ENCODE measurements around the gene TMEM271. TPM values are rescaled to one million over a fixed set of nuclear protein-coding genes. Genes with fewer than 3 reads are reported as not detected.

TMEM271 gene
- total and polyA plus RNA-seq, 4 donors = not detected

GRCh38 chr4:536351-536972 is 39.6 kb downstream of the TMEM271 start:
- Histone ChIP-seq H3K27me3 (ENCODE audit: control insufficient read depth in 4 of 4, insufficient read depth in 4 of 4, low read length in 3 of 4) (no peaks in the 10 kb centered on the region), H3K9ac (ENCODE audit: low read depth in 1 of 2, low read length in 2 of 2) (no peak overlapping the region), H3K4me3 (ENCODE audit: low read depth in 1 of 3, low read length in 3 of 3) (no peak overlapping the region), H3K4me1 (ENCODE audit: control insufficient read depth in 4 of 4, insufficient read depth in 4 of 4, low read length in 3 of 4) (no peaks in the 10 kb centered on the region), H3K27ac (ENCODE audit: low read depth in 1 of 2, low read length in 2 of 2) (no peak overlapping the region), H3K36me3 (ENCODE audit: control insufficient read depth in 4 of 4, insufficient read depth in 3 of 4, low read depth in 1 of 4, low read length in 3 of 4) (peaks cover 8 to 37% (median 13%) of the 10 kb centered on the region in 4 donors), H3K9me3 (ENCODE audit: control insufficient read depth in 4 of 4, low read length in 3 of 4) (peaks cover 0 to 2% (median 0%) of the 10 kb centered on the region in 4 donors)
- no peak for DNase-seq (ENCODE audit: low spot score)
- TF ChIP-seq CTCF (IDR thresholded peaks at IDR 0.05; ENCODE audit: low read depth, low read length, missing input control) (no peak), YY1 (IDR thresholded peaks at IDR 0.05) (no peak), EGR1 (IDR thresholded peaks at IDR 0.05; ENCODE audit: low read depth in 2 of 2) (no peak), SP1 (IDR thresholded peaks at IDR 0.05) (no peak), HNF4G (IDR thresholded peaks at IDR 0.05) (no peak), TAF1 (conservative IDR thresholded peaks at IDR 0.05) (no peak), RXRA (IDR thresholded peaks at IDR 0.05) (no peak), FOXA2 (IDR thresholded peaks at IDR 0.05) (no peak)
- 97% methylated on average over 36 of the region's 36 CpGs for WGBS

- WGBS = 97% methylated on average over 23 of the region's 23 CpGs
- H3K9ac ChIP-seq (ENCODE audit: low read depth in 1 of 2, low read length in 2 of 2) = no peak overlapping the region
- no peak overlapping the region for H3K4me3 ChIP-seq (ENCODE audit: low read depth in 1 of 3, low read length in 3 of 3)
- peaks cover 0 to 2% (median 0%) of the 10 kb centered on the region in 4 donors for H3K9me3 ChIP-seq (ENCODE audit: control insufficient read depth in 4 of 4, low read length in 3 of 4)
- no peaks in the 10 kb centered on the region for H3K27me3 ChIP-seq (ENCODE audit: control insufficient read depth in 4 of 4, insufficient read depth in 4 of 4, low read length in 3 of 4)
- H3K27ac ChIP-seq (ENCODE audit: low read depth in 1 of 2, low read length in 2 of 2) = no peak overlapping the region
- H3K36me3 ChIP-seq (ENCODE audit: control insufficient read depth in 4 of 4, insufficient read depth in 3 of 4, low read depth in 1 of 4, low read length in 3 of 4) = peaks cover 11 to 42% (median 16%) of the 10 kb centered on the region in 4 donors
- no peaks in the 10 kb centered on the region for H3K4me1 ChIP-seq (ENCODE audit: control insufficient read depth in 4 of 4, insufficient read depth in 4 of 4, low read length in 3 of 4)
- no peak for DNase-seq (ENCODE audit: low spot score)
- TF ChIP-seq HNF4G (IDR thresholded peaks at IDR 0.05) (no peak), FOXA2 (IDR thresholded peaks at IDR 0.05) (no peak), ATF3 (IDR thresholded peaks at IDR 0.05) (no peak), RXRA (IDR thresholded peaks at IDR 0.05) (no peak), ZBTB33 (IDR thresholded peaks at IDR 0.05) (no peak), JUND (IDR thresholded peaks at IDR 0.05) (no peak)
These were observed 40.2 kb downstream of the TMEM271 start for GRCh38 chr4:535924-536281.

- DNase-seq (ENCODE audit: low spot score) = no peak
- Histone ChIP-seq H3K36me3 (ENCODE audit: control insufficient read depth in 4 of 4, insufficient read depth in 3 of 4, low read depth in 1 of 4, low read length in 3 of 4) (peaks cover 13 to 48% (median 17%) of the 10 kb centered on the region in 4 donors), H3K27ac (ENCODE audit: low read depth in 1 of 2, low read length in 2 of 2) (no peak overlapping the region)
- TF ChIP-seq HNF4A (conservative IDR thresholded peaks at IDR 0.05) (no peak), FOXA2 (IDR thresholded peaks at IDR 0.05) (no peak), FOXA1 (IDR thresholded peaks at IDR 0.05) (no peak), CTCF (IDR thresholded peaks at IDR 0.05; ENCODE audit: low read depth, low read length, missing input control) (no peak), REST (IDR thresholded peaks at IDR 0.05) (no peak), YY1 (IDR thresholded peaks at IDR 0.05) (no peak), MAX (IDR thresholded peaks at IDR 0.05) (no peak), JUND (IDR thresholded peaks at IDR 0.05) (no peak), HNF4G (IDR thresholded peaks at IDR 0.05) (no peak)
These were observed 40.7 kb downstream of the TMEM271 start for GRCh38 chr4:535181-535923.

More at GRCh38 chr4:535181-535923, 40.7 kb downstream of the TMEM271 start:
- Histone ChIP-seq H3K4me3 (ENCODE audit: low read depth in 1 of 3, low read length in 3 of 3) (no peak overlapping the region), H3K4me1 (ENCODE audit: control insufficient read depth in 4 of 4, insufficient read depth in 4 of 4, low read length in 3 of 4) (no peaks in the 10 kb centered on the region), H3K9ac (ENCODE audit: low read depth in 1 of 2, low read length in 2 of 2) (no peak overlapping the region), H3K9me3 (ENCODE audit: control insufficient read depth in 4 of 4, low read length in 3 of 4) (peaks cover 0 to 2% (median 0%) of the 10 kb centered on the region in 4 donors), H3K27me3 (ENCODE audit: control insufficient read depth in 4 of 4, insufficient read depth in 4 of 4, low read length in 3 of 4) (no peaks in the 10 kb centered on the region)
- WGBS = 98% methylated on average over 39 of the region's 39 CpGs

Data from liver (tissue), 9 donors.